Panc1 (cell line): ENCODE data around the gene FRMD4A. TPM values are rescaled to one million over a fixed set of nuclear protein-coding genes. Genes with fewer than 3 reads are reported as not detected.

Source experiments
- ATAC-seq: fragments of 200-7000 bp; cut with Tn5 transposase; 2 replicates; pipeline ENCODE4 v1.9.1; 2020; ENCODE audit warnings: mild to moderate bottlenecking, moderate library complexity
- BruUV-seq: library from RNA; stranded (reverse); fragments of 400-500 nt; replicated peaks from 2 replicates; lab custom pipeline; 2021; lab: Mats Ljungman, UMichigan
- CTCF ChIA-PET: fragments of 300-600 bp; sonication (Branson Sonifier 250); formaldehyde crosslinking; loops from one replicate; lab custom pipeline; 2022; ENCODE audit warnings: antibody characterized with exemption; lab: Charles Lee
- POLR2A ChIA-PET: fragments of 300-600 bp; sonication (Branson Sonifier 250); formaldehyde crosslinking; loops from one replicate; lab custom pipeline; 2022; ENCODE audit warnings: antibody characterized with exemption; lab: Charles Lee
- DNase-seq: peaks from one replicate; pipeline ENCODE4 v3.0.0-alpha.2; 2010; ENCODE audit warnings: low read depth, low spot score
- H3K27ac ChIP-seq: 2 replicates; pipeline ENCODE4 v1.5.1; 2011; ENCODE audit warnings: mild to moderate bottlenecking, low read length, inconsistent platforms
- H3K27me3 ChIP-seq: fragments of 200-500 bp; sonication (Bioruptor generic); 2 replicates; pipeline ENCODE4 v1.6.0; 2014; ENCODE audit warnings: low read length, inconsistent platforms; ENCODE audit not compliant: control insufficient read depth, insufficient read depth
- H3K36me3 ChIP-seq: fragments of 200-500 bp; sonication (Bioruptor generic); 2 replicates; pipeline ENCODE4 v1.5.1; 2014; ENCODE audit warnings: inconsistent platforms, mild to moderate bottlenecking, low read length, moderate library complexity; ENCODE audit not compliant: control insufficient read depth, insufficient read depth
- H3K4me1 ChIP-seq: 2 replicates; pipeline ENCODE4 v1.5.1; 2011; ENCODE audit warnings: inconsistent platforms, mild to moderate bottlenecking, low read length, moderate library complexity; ENCODE audit not compliant: control insufficient read depth, insufficient read depth
- H3K4me3 ChIP-seq, 2 experiments: 2 replicates each; pipeline ENCODE4 v1.5.1; 2011 to 2012; ENCODE audit warnings: low read depth in 2 of 2, low read length in 2 of 2, mild to moderate bottlenecking in 2 of 2, inconsistent platforms in 1 of 2, moderate library complexity in 1 of 2
- H3K9me3 ChIP-seq: fragments of 200-500 bp; sonication (Bioruptor generic); 2 replicates; pipeline ENCODE4 v1.5.1; 2014; ENCODE audit warnings: low read depth, mild to moderate bottlenecking, inconsistent platforms, low read length, moderate library complexity; ENCODE audit not compliant: control insufficient read depth, insufficient read depth
- CTCF ChIP-seq: fragments of 450-650 bp; IDR thresholded peaks from 2 replicates; pipeline ENCODE4 v1.5.1; 2017; ENCODE audit warnings: mild to moderate bottlenecking
- POLR2AphosphoS5 ChIP-seq: IDR thresholded peaks from 2 replicates; pipeline ENCODE4 v1.6.1; 2012; ENCODE audit warnings: mild to moderate bottlenecking, low read depth, low read length, moderate library complexity
- REST ChIP-seq, 2 experiments: IDR thresholded peaks; 2 replicates each; pipeline ENCODE4 v1.6.1; 2011 to 2012; ENCODE audit warnings: low read depth in 2 of 2, control low read depth in 1 of 2, low read length in 1 of 2, mild to moderate bottlenecking in 1 of 2, moderate library complexity in 1 of 2; ENCODE audit not compliant: insufficient read depth in 1 of 2
- SIN3A ChIP-seq: IDR thresholded peaks from 2 replicates; pipeline ENCODE4 v1.6.1; 2012; ENCODE audit warnings: low read depth, mild to moderate bottlenecking, low read length, moderate library complexity, borderline replicate concordance; ENCODE audit not compliant: insufficient read depth
- TCF7L2 ChIP-seq: IDR thresholded peaks from 2 replicates; pipeline ENCODE4 v1.6.1; 2011; ENCODE audit warnings: mild to moderate bottlenecking, low read depth, low read length, inconsistent platforms
- in situ Hi-C: cut with HindIII; loops from 2 replicates; pipeline ENCODE4 v1.10.0; 2016; ENCODE audit warnings: low sequenced_read_pairs, low pct_unique_long_range_greater_than_20kb
- intact Hi-C: fragments of 100-400 bp; cut with micrococcal nuclease; formaldehyde crosslinking; loops from one replicate; pipeline ENCODE4 v1.10.0; 2022; ENCODE audit not compliant: unreplicated experiment
- total RNA-seq: library from RNA; stranded (reverse); gene quantifications from one replicate; pipeline ENCODE4 v1.2.1, GENCODE V29; 2021; ENCODE audit not compliant: unreplicated experiment

FRMD4A gene
- total RNA-seq, 1 experiment from 2014 or later = 7.1 TPM

GRCh38 chr10:14296065-14296709 is 34.5 kb downstream of the FRMD4A start:
- Histone ChIP-seq H3K4me1 (no peaks in the 10 kb centered on the region), H3K27ac (no peak overlapping the region), H3K4me3 (no peak overlapping the region), H3K27me3 (no peaks in the 10 kb centered on the region), H3K9me3 (0 out of 2 replicates have a peak, but pooled peaks cover 2% of the 10 kb centered on the region), H3K36me3 (no peaks in the 10 kb centered on the region)
- BruUV-seq = no TSS peak
- DNase-seq = no peak
- TF ChIP-seq CTCF (no peak), REST (IDR thresholded peaks at IDR 0.05; ENCODE audit: insufficient read depth in 1 of 2, low read depth in 2 of 2, low read length in 1 of 2) (no peak), POLR2AphosphoS5 (no peak), SIN3A (no peak), TCF7L2 (no peak)
- CTCF ChIA-PET = no interaction called here
- intact Hi-C loops (no loop called here), in situ Hi-C loops (no loop called here)
- POLR2A ChIA-PET = interaction anchor here (0.6 kb wide), 1 partner anchor 1437 kb away, joined by 4 read pairs; no protein-coding TSS in a partner anchor
- ATAC-seq = no peak

- H3K9me3 ChIP-seq = 0 out of 2 replicates have a peak, but pooled peaks cover 3% of the 10 kb centered on the region
- no peak for DNase-seq
- H3K36me3 ChIP-seq = no peaks in the 10 kb centered on the region
- BruUV-seq = no TSS peak
- intact Hi-C loops (no loop called here), in situ Hi-C loops (no loop called here)
- no peak for ATAC-seq
- H3K4me1 ChIP-seq = no peaks in the 10 kb centered on the region
- POLR2A ChIA-PET = no interaction called here
- no peaks in the 10 kb centered on the region for H3K27me3 ChIP-seq
- no peak overlapping the region for H3K4me3 ChIP-seq
- TF ChIP-seq POLR2AphosphoS5 (no peak), CTCF (no peak), REST (IDR thresholded peaks at IDR 0.05; ENCODE audit: insufficient read depth in 1 of 2, low read depth in 2 of 2, low read length in 1 of 2) (no peak), SIN3A (no peak), TCF7L2 (no peak)
- H3K27ac ChIP-seq = no peak overlapping the region
- CTCF ChIA-PET = no interaction called here
Observed at GRCh38 chr10:14294347-14295059, 36.2 kb downstream of the FRMD4A start.
